Erythroblast (primary cell): Measurements from ENCODE around the gene MTCL1.

Experiments
- DNase-seq, 2 experiments: peaks; one replicate each; lab custom pipeline; 2025; lab: John Stamatoyannopoulos, UW
- GATA1 ChIP-seq: IDR thresholded peaks from 2 replicates; pipeline ENCODE4 v1.6.1; 2011; ENCODE audit warnings: low read depth, mild to moderate bottlenecking, control low read depth, low read length, moderate library complexity
- POLR2A ChIP-seq: IDR thresholded peaks from 2 replicates; pipeline ENCODE4 v1.6.1; 2011; ENCODE audit warnings: mild to moderate bottlenecking, low read length

The MTCL1 gene

GRCh38 chr18:8705238-8705960 is at the start of gene MTCL1:
MTCL1 (plus strand) TSS chr18:8705556; CDS start chr18:8705661, 105 bp downstream.
- peak; percentile 76 to 82 for DNase-seq
- TF ChIP-seq POLR2A (no peak), GATA1 (no peak)

- no peak for DNase-seq
- TF ChIP-seq POLR2A (no peak), GATA1 (no peak)
Observed at GRCh38 chr18:8656232-8656631, 49.1 kb upstream of the MTCL1 start.

GRCh38 chr18:8657050-8657820 is 48.1 kb upstream of the MTCL1 start:
- no peak for DNase-seq
- no peak for TF ChIP-seq POLR2A
- no peak for TF ChIP-seq GATA1

GRCh38 chr18:8657873-8658470 is 47.4 kb upstream of the MTCL1 start:
- no peak for TF ChIP-seq GATA1
- no peak for TF ChIP-seq POLR2A
- no peak for DNase-seq

- TF ChIP-seq GATA1 (no peak), POLR2A (no peak)
Observed at GRCh38 chr18:8658858-8659485, 46.4 kb upstream of the MTCL1 start.

DNA sequence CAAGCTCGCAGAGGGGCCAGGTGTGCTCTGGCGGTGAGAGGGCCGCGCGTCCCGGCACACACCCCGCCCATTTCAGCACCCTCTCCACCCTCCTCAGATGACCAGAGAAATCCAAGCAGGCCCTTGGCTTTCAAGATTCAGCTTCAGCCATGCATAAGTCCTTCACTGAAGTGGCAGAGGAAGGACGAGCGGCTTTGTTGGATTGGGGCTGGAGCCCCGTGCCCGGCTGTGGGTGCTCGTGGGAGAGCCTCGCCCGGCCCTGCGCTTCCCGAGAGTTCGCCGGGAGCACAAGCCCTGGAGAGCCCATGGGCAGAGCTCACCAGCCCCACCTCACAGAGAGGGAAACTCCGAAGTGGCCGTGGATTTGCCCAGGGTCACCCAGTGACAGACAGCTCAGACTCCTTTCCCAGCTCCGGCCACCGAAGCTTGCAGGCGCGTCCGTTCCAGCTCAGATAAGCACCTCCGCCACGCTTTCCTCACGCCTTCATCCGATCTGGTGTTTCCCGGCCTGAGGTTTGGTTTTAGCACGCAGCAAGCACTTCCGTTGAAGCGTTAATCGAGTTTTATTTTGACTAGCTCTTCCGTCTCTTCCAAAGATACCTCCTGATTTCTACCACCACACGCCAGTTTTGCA is 45.6 kb upstream of the MTCL1 start:
- no peak for TF ChIP-seq POLR2A
- no peak for TF ChIP-seq GATA1
- no peak for DNase-seq

More at GRCh38 chr18:8658858-8659485, 46.4 kb upstream of the MTCL1 start:
- DNase-seq: no peak

DNA sequence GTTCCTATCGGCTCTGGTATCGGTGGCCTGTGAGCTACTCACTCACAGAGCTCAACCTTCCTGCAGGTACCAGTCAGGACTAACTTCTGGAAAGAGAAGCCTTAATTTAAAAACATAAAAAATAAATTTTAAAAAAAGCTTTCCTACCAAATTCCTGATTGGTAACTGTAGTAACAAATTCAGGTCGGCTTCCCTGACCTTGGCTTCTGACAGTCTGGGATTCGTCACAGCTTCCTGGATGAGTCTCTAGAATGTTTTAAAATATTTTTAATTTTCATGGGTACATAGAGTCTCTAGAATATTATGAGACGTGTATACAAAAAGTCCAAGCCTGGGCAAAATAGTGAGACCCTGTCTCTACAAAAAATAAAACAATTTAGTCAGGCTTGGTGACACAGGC is 45.0 kb upstream of the MTCL1 start:
- no peak for DNase-seq
- no peak for TF ChIP-seq GATA1

DNA sequence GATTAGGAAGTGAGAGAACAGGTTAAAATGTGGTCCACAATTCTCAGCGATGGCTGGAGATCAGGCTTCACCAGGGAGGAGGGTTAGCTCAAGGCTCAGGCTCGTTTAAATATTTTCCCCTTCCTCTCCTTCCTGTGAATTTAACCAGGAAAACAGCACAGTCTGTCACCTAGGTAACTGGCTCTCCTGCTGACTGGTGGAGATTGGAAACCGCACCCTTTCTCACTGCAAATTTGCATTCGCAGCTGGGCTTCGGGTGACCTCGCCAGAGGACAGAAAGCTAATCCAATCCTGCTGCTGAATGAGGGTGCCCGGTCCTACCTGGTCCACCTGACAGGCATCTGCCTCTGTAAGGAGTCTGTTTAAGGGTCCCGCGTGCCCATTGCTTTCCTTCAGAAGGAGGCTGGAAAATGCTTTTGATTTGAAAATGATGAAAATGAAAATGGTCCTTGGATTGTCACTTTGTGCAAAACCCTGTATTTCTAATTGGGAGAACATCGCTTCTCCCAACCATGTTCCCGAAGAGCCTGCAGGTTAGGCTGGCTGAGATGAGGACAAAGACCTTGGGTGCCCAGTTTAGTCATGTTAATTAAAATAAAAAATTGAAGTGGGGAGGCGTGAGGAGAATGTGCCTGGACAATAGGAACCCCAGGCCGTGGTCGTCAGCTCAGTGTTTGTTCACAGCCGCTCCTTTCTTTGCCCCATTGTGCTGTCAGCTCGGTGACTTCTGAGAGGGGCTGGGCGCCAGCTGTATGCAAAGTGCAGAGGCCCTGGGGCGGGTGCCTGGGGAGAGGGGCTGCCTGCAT is 43.4 kb upstream of the MTCL1 start:
- TF ChIP-seq POLR2A (no peak), GATA1 (no peak)
- no peak for DNase-seq

GRCh38 chr18:8662560-8663255 is 42.6 kb upstream of the MTCL1 start:
- DNase-seq: no peak
- TF ChIP-seq GATA1: no peak
- no peak for TF ChIP-seq POLR2A

GRCh38 chr18:8667846-8668245 is 37.5 kb upstream of the MTCL1 start:
- TF ChIP-seq POLR2A: no peak
- no peak for TF ChIP-seq GATA1
- DNase-seq: no peak

DNA sequence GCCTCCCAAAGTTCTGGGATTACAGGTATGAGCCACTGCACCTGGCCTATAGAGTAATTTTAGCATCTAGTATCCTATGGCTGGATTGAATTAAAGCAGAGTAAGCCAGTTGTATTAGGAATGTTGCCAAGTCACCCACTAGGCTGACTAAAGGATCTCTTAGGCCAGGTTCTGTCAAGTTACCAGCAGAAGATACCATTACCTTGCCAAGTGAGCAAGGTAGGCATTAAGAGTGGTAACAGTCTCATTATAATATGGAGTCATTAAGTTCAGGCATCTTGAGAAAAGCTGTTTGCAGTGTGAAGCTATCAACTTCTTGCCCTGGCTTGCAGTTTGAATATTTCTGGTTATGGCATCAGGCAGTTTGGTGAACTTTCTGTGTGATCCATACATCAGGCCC is 37.0 kb upstream of the MTCL1 start:
- no peak for TF ChIP-seq POLR2A
- TF ChIP-seq GATA1: no peak
- DNase-seq: no peak

DNA sequence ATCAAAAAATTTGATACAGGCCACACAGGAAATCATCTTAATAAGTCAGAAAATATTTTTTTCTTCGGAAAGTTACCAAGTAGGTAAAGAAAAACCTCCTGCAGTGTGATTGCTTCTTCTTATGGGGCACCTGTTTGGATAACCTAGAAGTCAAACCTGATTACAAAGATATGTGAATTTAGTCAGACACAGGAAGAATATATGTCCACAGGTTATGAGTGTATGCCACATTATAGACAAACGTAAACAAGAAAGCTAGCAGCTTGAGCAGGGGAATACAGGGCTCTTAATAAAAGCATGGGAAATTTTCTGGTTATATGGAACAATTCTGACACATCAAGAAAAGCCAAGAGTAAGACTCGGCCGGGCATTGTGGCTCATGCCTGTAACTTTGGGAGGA is 35.8 kb upstream of the MTCL1 start:
- no peak for DNase-seq
- TF ChIP-seq POLR2A (no peak), GATA1 (no peak)
